A375 (cell line): ENCODE data around the gene C1orf50. TPM values are rescaled to one million over a fixed set of nuclear protein-coding genes. Genes with fewer than 3 reads are reported as not detected.

Experiments used
- total RNA-seq: library from RNA; depleted of rRNA; stranded (reverse); fragments of >200 nt; shearing (Covaris generic); gene quantifications from 2 replicates; pipeline ENCODE4 v1.2.3, GENCODE V29; 2014; rRNA removed

Gene C1orf50
- 2.3 and 3.5 TPM in 2 replicates for total RNA-seq

DNA sequence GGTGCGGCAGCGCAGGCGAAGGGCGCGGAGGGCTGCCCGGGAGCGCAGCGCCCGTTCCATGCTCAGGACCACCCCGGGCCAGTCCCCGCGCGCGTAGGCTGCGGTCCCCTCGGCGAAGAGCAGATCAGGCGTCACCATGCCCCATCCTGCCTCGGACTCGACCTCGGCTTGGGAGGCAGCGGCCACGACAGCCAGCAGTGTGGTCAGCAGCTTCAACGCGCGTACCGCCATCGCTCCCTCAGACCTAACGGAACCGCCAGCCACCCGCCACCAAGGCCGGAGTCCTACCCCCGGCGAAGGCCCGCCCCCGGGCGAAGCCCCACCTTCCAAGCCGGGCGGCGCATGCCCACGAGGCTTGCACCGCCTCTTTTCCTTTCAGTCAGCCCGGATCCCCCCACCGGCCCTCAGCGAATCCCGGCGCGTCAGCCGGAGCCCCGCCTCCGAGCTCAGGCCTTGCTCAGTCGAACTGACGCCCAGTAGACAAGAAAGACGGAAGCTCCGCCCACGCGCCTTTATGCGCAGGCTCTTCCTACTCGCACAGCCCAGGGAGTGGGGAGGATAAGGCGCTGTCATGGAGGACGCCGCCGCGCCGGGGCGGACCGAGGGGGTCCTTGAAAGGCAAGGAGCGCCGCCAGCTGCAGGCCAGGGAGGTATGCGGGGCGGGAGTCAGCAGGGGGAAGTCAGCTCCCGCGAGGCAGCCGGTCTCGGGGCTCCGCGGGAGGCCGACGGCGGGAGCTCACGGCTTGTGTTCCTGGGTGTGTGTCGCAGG, at the start of gene C1orf50, which contains the start of gene P3H1:
Gene C1orf50 (plus strand): TSS at position 509 of the 769 bp plus-strand sequence. CDS start 63 bp downstream, at position 572.
Gene P3H1 (minus strand): TSS at position 288 of the 769 bp plus-strand sequence. CDS start 57 bp downstream, at position 231.

GRCh38 chr1:42739753-42740700, 27.0 kb upstream of the C1orf50 start, which contains the start of gene CLDN19:
TSS of gene CLDN19 (minus strand) at chr1:42740236. CDS start at chr1:42740063, 173 bp downstream.

DNA sequence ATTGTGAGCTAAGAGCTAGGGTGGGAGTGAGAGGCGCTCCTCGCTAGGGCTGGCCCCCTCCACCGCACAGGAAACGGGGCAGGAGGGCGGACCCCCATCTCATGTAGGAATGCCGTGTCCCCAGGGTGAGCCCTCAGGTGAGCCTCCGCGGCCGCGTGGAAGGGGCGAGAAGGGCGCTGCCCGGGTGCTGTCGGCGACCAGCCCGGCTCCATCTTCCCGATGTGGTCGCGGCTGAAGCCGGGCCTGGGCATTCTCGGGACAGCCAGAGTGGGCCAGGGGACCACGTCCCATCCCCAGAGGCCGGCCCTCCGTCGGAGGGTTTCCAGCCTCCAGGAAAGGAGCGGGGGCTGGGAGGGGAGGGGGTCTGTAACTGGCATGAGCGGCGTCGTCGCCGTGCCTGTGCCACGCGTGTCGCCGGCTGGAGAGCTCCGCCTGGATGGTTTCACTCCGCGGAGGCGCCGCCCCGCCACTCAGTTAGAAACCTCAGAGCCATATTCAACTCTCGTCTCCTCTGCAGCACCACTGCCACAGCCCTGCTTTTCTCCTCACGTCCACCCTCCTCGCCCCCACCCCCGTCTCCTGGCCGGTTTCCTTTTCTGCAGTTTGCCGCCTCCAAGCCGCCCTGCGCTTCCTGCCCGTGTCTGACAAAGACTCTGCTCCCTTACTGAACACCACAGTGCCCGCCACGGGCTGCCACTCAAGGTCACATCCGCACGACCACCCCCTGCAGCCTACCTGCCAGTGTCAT, 18.1 kb downstream of the C1orf50 start, which contains the start of gene TMEM269:
Gene TMEM269 (plus strand): TSS at position 46 of the 748 bp plus-strand sequence. CDS start 4,903 bp downstream, outside the sequence.

DNA sequence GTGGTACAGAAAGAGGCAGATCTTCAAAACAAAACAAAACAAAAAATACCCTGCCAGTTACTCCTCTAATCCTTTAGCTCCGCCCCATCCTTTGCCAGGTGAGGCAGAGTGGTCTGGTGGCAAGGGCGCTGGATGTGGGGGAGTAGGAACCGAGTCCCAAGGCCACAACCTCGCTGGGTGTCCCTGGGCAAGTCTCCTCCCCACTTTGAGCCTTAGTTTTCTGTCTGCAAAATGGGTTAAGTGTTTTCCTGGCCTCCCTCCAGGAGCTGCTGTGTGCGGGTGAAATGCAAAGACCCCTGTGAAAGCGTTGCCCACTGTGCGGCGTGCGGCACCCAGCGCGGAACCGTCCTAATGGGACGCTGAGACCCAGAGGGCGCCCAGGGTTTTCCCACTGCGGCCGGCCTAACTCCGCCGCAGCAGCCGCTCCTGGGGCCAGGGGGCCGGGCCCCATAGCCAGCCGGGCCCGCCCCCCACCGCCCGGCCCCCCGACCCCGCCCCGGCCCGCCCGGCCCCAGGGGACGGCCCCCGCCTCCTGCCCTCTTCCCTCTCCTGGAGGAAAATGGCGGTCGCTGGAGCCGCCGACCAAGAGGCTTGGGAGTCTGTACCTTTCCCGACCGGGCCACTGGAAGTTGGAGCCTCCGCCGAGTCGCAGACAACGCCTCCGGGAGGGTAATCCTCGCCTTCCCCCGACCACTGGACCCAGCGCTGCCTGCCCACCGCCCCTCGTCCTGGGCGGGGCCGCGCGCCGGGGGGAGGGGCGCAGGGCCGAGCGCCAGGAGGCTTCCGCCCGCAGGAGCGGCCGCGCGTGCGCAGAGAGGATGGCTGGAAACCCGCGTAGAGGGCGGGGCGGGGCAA, 49.8 kb downstream of the C1orf50 start, which contains the start of the genes ERMAP and SVBP:
Gene ERMAP (plus strand): TSS at position 538 of the 855 bp plus-strand sequence. CDS start 13,327 bp downstream, outside the sequence.
Gene SVBP (minus strand): TSS at position 813 of the 855 bp plus-strand sequence. CDS start 853 bp downstream, outside the sequence.

Other genes starting within 250 kb of the C1orf50 start
- 96.5 and 133 TPM in 2 replicates for gene PPIH, start 108.8 kb upstream of the C1orf50 start, total RNA-seq
- 1,513 and 1,641 TPM in 2 replicates for gene YBX1, start 84.8 kb upstream of the C1orf50 start, total RNA-seq
- gene CLDN19, start 27.0 kb upstream of the C1orf50 start, total RNA-seq = not detected in 2 replicates
- 71.6 and 76.9 TPM in 2 replicates for gene P3H1, start 221 bp upstream of the C1orf50 start, total RNA-seq
- 0.03 and 0.11 TPM in 2 replicates for gene TMEM269, start 17.7 kb downstream of the C1orf50 start, total RNA-seq
- 4.0 and 5.3 TPM in 2 replicates for gene ERMAP, start 49.9 kb downstream of the C1orf50 start, total RNA-seq
- 19.5 and 34.6 TPM in 2 replicates for gene SVBP, start 50.1 kb downstream of the C1orf50 start, total RNA-seq
- 6.5 and 9.9 TPM in 2 replicates for gene ZNF691, start 79.4 kb downstream of the C1orf50 start, total RNA-seq
- 204 and 221 TPM in 2 replicates for gene SLC2A1, start 191.6 kb downstream of the C1orf50 start, total RNA-seq